BJ (cell line): ENCODE data around the gene ARCN1. TPM values are rescaled to one million over a fixed set of nuclear protein-coding genes. Genes with fewer than 3 reads are reported as not detected.

Source experiments
- CTCF ChIA-PET: fragments of 350-600 bp; formaldehyde crosslinking; extraction: SDS; loops from one replicate; lab custom pipeline; 2021; ENCODE audit warnings: antibody characterized with exemption, inconsistent platforms; lab: Yijun Ruan, JAX
- POLR2A ChIA-PET: fragments of 300-600 bp; sonication (Branson Sonifier 250); formaldehyde crosslinking; extraction: SDS; loops from one replicate; lab custom pipeline; 2021; ENCODE audit warnings: antibody characterized with exemption; lab: Charles Lee
- DNase-seq: peaks from one replicate; pipeline ENCODE4 v3.0.0-alpha.2; 2011; ENCODE audit warnings: low read depth
- H3K27me3 ChIP-seq: 2 replicates; pipeline ENCODE4 v1.6.0; 2011; ENCODE audit warnings: low read length; ENCODE audit not compliant: control insufficient read depth, insufficient read depth
- H3K36me3 ChIP-seq: 2 replicates; pipeline ENCODE4 v1.5.1; 2011; ENCODE audit warnings: low read length; ENCODE audit not compliant: control insufficient read depth, insufficient read depth
- H3K4me3 ChIP-seq: 2 replicates; pipeline ENCODE4 v1.5.1; 2011; ENCODE audit warnings: low read depth, mild to moderate bottlenecking, control low read depth, low read length
- CTCF ChIP-seq: IDR thresholded peaks from 2 replicates; pipeline ENCODE4 v1.5.1; 2011; ENCODE audit warnings: low read depth, mild to moderate bottlenecking, control low read depth, inconsistent platforms, low read length, moderate library complexity; ENCODE audit not compliant: insufficient read depth
- polyA plus RNA-seq: library from polyadenylated mRNA; depleted of rRNA; stranded (reverse); fragments of >200 nt; gene quantifications from 2 replicates; pipeline ENCODE4 v1.2.3, GENCODE V29; 2011

ARCN1 gene
- polyA plus RNA-seq, 1 experiment = 206 TPM

- DNase-seq = no peak
- TF ChIP-seq CTCF = no peak
- CTCF ChIA-PET = interaction anchor here (1.3 kb wide), 2 partner anchors 8 to 19 kb away, joined by 4 to 6 read pairs; no protein-coding TSS in a partner anchor
- Histone ChIP-seq H3K4me3 (no peak overlapping the region), H3K36me3 (peaks cover 50% of the 10 kb centered on the region), H3K27me3 (no peaks in the 10 kb centered on the region)
- POLR2A ChIA-PET = no interaction called here
Measured at GRCh38 chr11:118631142-118631909, 59.1 kb downstream of the ARCN1 start.

GRCh38 chr11:118632577-118633318 lies 60.5 kb downstream of the ARCN1 start:
- CTCF ChIA-PET = interaction anchor here (0.9 to 1.3 kb wide), 6 partner anchors 10 to 324 kb away, joined by 3 to 6 read pairs (median 4); partner anchors contain the start of gene PHLDB1
- POLR2A ChIA-PET = interaction anchor here (0.6 kb wide), 1 partner anchor 84 kb away, joined by 5 read pairs; no protein-coding TSS in a partner anchor
- DNase-seq = no peak
- H3K36me3 ChIP-seq = peaks cover 48% of the 10 kb centered on the region
- no peak for TF ChIP-seq CTCF
- H3K4me3 ChIP-seq = no peak overlapping the region
- no peaks in the 10 kb centered on the region for H3K27me3 ChIP-seq

GRCh38 chr11:118633319-118633690 lies 61.1 kb downstream of the ARCN1 start:
- Histone ChIP-seq H3K27me3 (no peaks in the 10 kb centered on the region), H3K36me3 (peaks cover 48% of the 10 kb centered on the region), H3K4me3 (no peak overlapping the region)
- CTCF ChIA-PET = interaction anchor here (0.9 to 2.0 kb wide), 4 partner anchors 14 to 324 kb away, joined by 3 to 5 read pairs (median 4); partner anchors contain the start of gene PHLDB1
- no peak for TF ChIP-seq CTCF
- POLR2A ChIA-PET = no interaction called here
- no peak for DNase-seq

- TF ChIP-seq CTCF = no peak
- ChIA-PET POLR2A (no interaction called here), CTCF (interaction anchor here (0.9 to 4.6 kb wide), 7 partner anchors 14 to 323 kb away, joined by 3 to 18 read pairs (median 5); no protein-coding TSS in a partner anchor)
- Histone ChIP-seq H3K4me3 (no peak overlapping the region), H3K27me3 (no peaks in the 10 kb centered on the region), H3K36me3 (peaks cover 49% of the 10 kb centered on the region)
- DNase-seq = no peak
Measured at GRCh38 chr11:118633979-118634378, 61.8 kb downstream of the ARCN1 start.
